Hepatocyte (in vitro differentiated cells): Measurements from ENCODE around the gene TBL2. TPM values are rescaled to one million over a fixed set of nuclear protein-coding genes. Genes with fewer than 3 reads are reported as not detected.
"Not testable (repeated sequence)": the region's sequence is repeated elsewhere in the genome, so short reads cannot be mapped to it uniquely, and the experiment has no call there.

Experiments
- DNase-seq: peaks from one replicate; pipeline ENCODE4 v3.0.0-alpha.2; 2016; ENCODE audit warnings: low spot score
- H2AFZ ChIP-seq: fragments of 200-600 bp; sonication (generic); 2 replicates; pipeline ENCODE4 v1.6.0; 2016; ENCODE audit warnings: antibody characterized with exemption, mild to moderate bottlenecking
- H3K27ac ChIP-seq: fragments of 200-600 bp; sonication (generic); 2 replicates; pipeline ENCODE4 v1.5.1; 2016; ENCODE audit warnings: mild to moderate bottlenecking
- H3K27me3 ChIP-seq: fragments of 200-600 bp; sonication (generic); 2 replicates; pipeline ENCODE4 v1.6.1; 2016
- H3K36me3 ChIP-seq: fragments of 200-600 bp; sonication (generic); replicated peaks from 2 replicates; pipeline ENCODE4 v1.5.1; 2016; ENCODE audit warnings: low read depth; ENCODE audit not compliant: insufficient read depth
- H3K4me1 ChIP-seq: fragments of 200-600 bp; sonication (generic); 2 replicates; pipeline ENCODE4 v1.5.1; 2016; ENCODE audit warnings: mild to moderate bottlenecking, moderate library complexity; ENCODE audit not compliant: insufficient read depth
- H3K4me2 ChIP-seq: fragments of 200-600 bp; sonication (generic); 2 replicates; pipeline ENCODE4 v1.6.0; 2016
- H3K4me3 ChIP-seq: fragments of 200-600 bp; sonication (generic); 2 replicates; pipeline ENCODE4 v1.5.1; 2016; ENCODE audit warnings: mild to moderate bottlenecking
- H3K79me2 ChIP-seq: fragments of 200-600 bp; sonication (generic); 2 replicates; pipeline ENCODE4 v1.6.0; 2017; ENCODE audit warnings: mild to moderate bottlenecking
- H3K9me2 ChIP-seq: fragments of 200-600 bp; sonication (generic); replicated peaks from 2 replicates; pipeline ENCODE4 v1.6.0; 2017; ENCODE audit warnings: mild to moderate bottlenecking; ENCODE audit not compliant: insufficient read depth
- H3K9me3 ChIP-seq: fragments of 200-600 bp; sonication (generic); 2 replicates; pipeline ENCODE4 v1.5.1; 2016; ENCODE audit warnings: low read depth, mild to moderate bottlenecking
- H4K20me1 ChIP-seq: fragments of 200-600 bp; sonication (generic); 2 replicates; pipeline ENCODE4 v1.6.0; 2016; ENCODE audit warnings: mild to moderate bottlenecking; ENCODE audit not compliant: insufficient read depth, poor library complexity, severe bottlenecking
- EZH2 ChIP-seq: fragments of 200-600 bp; sonication (generic); IDR thresholded peaks from 2 replicates; pipeline ENCODE4 v1.6.1; 2016; ENCODE audit warnings: antibody characterized with exemption, mild to moderate bottlenecking, borderline replicate concordance
- EZH2phosphoT487 ChIP-seq: fragments of 200-600 bp; sonication (generic); IDR thresholded peaks from one replicate; pipeline ENCODE4 v1.6.1; 2018; ENCODE audit warnings: antibody characterized with exemption, mild to moderate bottlenecking, low read depth, moderate library complexity; ENCODE audit not compliant: unreplicated experiment, severe bottlenecking
- WGBS: methylation state at CpG from one replicate; pipeline ENCODE4 v1.1.6; 2016; ENCODE audit warnings: low lambda C conversion rate; ENCODE audit errors: missing lambda C conversion rate; 5-methylcytosine and 5-hydroxymethylcytosine counted together
- polyA plus RNA-seq: library from polyadenylated mRNA; unstranded; fragments of >200 nt; fragmentation: Nextera tagmentation; extraction: Ambion mirVana; gene quantifications from 2 replicates; pipeline ENCODE4 v1.2.1, GENCODE V29; 2016
- total RNA-seq: library from RNA; depleted of rRNA; stranded (reverse); fragments of >200 nt; gene quantifications from 2 replicates; pipeline ENCODE4 v1.2.3, GENCODE V29; 2014
- TF ChIP-seq, protein P1 (sequence below): fragments of 200-600 bp; sonication (generic); IDR thresholded peaks from 2 replicates; pipeline ENCODE4 v1.5.1; 2016; ENCODE audit warnings: antibody characterized with exemption, mild to moderate bottlenecking; ENCODE audit not compliant: poor library complexity

The TBL2 gene
- total and polyA plus RNA-seq, 2 experiments from 2014 or later, result 55.5 to 73.6 TPM

DNA sequence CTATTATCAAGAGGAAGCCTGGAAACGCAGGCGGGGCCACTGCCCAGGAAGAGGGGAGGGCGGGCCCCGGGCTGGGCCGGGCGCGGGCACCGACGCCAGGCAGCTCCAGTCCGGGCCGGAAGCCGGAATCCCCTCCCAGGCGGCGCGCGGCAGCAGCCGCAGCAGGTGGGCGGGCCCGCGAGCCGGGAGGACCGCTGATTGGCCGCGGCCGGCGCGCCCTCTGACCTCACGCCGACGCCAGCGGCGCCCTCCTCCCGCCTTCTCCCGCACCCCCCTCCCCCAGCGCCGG lies 21.3 kb downstream of the TBL2 start:
- peaks cover 25% of the 10 kb centered on the region for H4K20me1 ChIP-seq
- H3K4me2 ChIP-seq, result peak overlapping the region; percentile 91
- peak overlapping the region; percentile 100 for H3K27ac ChIP-seq
- peak overlapping the region; percentile 84 for H2AFZ ChIP-seq
- H3K36me3 ChIP-seq, result no peaks in the 10 kb centered on the region
- peaks cover 47% of the 10 kb centered on the region for H3K79me2 ChIP-seq
- no CpG with 5 or more reads among the region's 36 CpGs for WGBS
- no peaks in the 10 kb centered on the region for H3K9me3 ChIP-seq
- TF ChIP-seq EZH2phosphoT487 (no peak), EZH2 (no peak)
- TF ChIP-seq, protein P1, sequence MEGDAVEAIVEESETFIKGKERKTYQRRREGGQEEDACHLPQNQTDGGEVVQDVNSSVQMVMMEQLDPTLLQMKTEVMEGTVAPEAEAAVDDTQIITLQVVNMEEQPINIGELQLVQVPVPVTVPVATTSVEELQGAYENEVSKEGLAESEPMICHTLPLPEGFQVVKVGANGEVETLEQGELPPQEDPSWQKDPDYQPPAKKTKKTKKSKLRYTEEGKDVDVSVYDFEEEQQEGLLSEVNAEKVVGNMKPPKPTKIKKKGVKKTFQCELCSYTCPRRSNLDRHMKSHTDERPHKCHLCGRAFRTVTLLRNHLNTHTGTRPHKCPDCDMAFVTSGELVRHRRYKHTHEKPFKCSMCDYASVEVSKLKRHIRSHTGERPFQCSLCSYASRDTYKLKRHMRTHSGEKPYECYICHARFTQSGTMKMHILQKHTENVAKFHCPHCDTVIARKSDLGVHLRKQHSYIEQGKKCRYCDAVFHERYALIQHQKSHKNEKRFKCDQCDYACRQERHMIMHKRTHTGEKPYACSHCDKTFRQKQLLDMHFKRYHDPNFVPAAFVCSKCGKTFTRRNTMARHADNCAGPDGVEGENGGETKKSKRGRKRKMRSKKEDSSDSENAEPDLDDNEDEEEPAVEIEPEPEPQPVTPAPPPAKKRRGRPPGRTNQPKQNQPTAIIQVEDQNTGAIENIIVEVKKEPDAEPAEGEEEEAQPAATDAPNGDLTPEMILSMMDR, result no peak
- DNase-seq, result peak; percentile 98
- H3K27me3 ChIP-seq, result no peaks in the 10 kb centered on the region
- no peaks in the 10 kb centered on the region for H3K9me2 ChIP-seq
- peaks cover 13% of the 10 kb centered on the region for H3K4me1 ChIP-seq
- peak overlapping the region; percentile 83 for H3K4me3 ChIP-seq

DNA sequence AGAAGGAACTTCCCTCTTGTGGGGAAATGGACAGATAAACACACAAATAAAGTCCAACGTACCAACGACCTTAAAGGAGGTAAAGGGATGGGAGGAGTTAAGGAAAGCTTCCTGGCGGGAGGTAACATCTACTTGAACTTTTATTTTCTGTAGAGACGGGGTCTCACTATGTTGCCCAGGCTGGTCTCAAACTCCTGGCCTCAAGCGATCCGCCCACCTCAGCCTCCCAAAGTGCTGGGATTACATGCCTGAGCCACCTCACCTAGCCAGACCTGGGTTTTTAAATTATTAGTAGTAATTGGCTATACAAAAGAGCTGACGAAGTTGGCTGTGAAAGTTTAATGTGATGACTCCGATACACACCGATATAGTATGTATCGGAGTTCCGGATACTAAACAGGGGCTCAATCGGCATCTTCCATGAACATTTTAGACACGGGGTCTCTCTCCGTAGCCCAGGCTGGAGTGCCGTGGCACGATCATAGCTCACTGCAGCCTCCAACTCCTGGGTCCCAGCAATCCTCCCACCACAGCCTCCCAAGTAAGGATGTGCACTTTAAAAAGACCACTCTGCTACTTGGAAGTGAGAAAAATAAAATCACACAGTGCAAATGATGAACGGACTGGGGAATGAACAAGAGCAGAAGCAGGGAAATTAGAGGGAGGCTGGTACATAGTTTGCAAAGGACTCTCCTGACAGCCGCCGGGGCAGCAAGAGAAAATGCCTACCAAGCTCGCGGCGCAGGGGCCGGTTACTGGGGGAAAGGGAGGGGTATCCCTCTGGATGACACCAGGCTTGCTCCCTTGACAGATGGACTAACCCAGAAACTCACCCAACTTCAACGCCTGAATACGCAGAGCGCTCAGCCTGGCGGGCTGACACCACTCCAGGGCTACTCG lies 21.9 kb downstream of the TBL2 start:
- TF ChIP-seq, protein P1, result no peak
- TF ChIP-seq EZH2phosphoT487 (no peak), EZH2 (no peak)
- peak overlapping the region; percentile 91 for H3K4me2 ChIP-seq
- peaks cover 53% of the 10 kb centered on the region for H3K79me2 ChIP-seq

DNA sequence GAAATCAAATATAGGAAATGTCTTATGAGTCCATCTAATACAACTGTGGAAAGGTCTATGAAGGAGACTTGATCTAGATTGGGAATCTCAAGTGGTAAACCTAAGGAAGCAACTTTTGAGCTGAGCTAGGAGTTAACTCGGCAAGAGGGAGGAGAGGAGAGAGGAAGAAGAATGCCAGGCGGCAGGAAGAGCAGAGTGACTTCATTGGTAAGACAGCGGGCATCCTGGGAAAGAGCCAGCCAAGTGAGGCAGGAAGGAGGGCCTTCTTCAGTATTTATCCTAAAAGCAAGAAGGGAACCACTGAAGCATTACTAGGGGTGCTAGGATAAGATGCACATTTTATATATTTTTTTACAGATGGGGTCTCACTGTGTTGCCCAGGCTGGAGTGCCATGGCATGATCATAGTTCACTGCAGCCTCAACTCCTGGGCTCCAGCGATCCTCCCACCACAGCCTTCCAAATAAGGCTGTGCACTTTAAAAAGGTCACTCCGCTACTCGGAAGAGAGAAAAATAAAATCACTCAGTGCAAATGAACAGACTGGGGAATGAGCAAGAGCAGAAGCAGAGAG lies 22.9 kb downstream of the TBL2 start:
- H3K36me3 ChIP-seq, result no peaks in the 10 kb centered on the region
- no peaks in the 10 kb centered on the region for H3K9me2 ChIP-seq
- DNase-seq, result no peak
- H4K20me1 ChIP-seq, result peaks cover 25% of the 10 kb centered on the region
- no peak overlapping the region for H3K4me3 ChIP-seq
- WGBS, result 90% methylated on average over 6 of the region's 6 CpGs
- H3K27ac ChIP-seq, result peak overlapping the region; percentile 85
- H3K4me2 ChIP-seq, result peak overlapping the region; percentile 91
- TF ChIP-seq EZH2phosphoT487 (no peak), EZH2 (no peak)
- TF ChIP-seq, protein P1, result no peak
- no peaks in the 10 kb centered on the region for H3K9me3 ChIP-seq
- H3K4me1 ChIP-seq, result peaks cover 13% of the 10 kb centered on the region
- H3K27me3 ChIP-seq, result no peaks in the 10 kb centered on the region
- H2AFZ ChIP-seq, result no peak overlapping the region
- peaks cover 60% of the 10 kb centered on the region for H3K79me2 ChIP-seq

More for the DNA sequence above, 21.9 kb downstream of the TBL2 start:
- Histone ChIP-seq H3K9me2 (no peaks in the 10 kb centered on the region), H3K9me3 (no peaks in the 10 kb centered on the region), H3K27me3 (no peaks in the 10 kb centered on the region), H3K36me3 (no peaks in the 10 kb centered on the region), H2AFZ (peak overlapping the region; percentile 23), H3K4me3 (peak overlapping the region; percentile 60), H4K20me1 (peaks cover 25% of the 10 kb centered on the region), H3K27ac (peak overlapping the region; percentile 85), H3K4me1 (peaks cover 13% of the 10 kb centered on the region)
- 39% methylated on average over 27 of the region's 28 CpGs for WGBS
- DNase-seq, result no peak

DNA sequence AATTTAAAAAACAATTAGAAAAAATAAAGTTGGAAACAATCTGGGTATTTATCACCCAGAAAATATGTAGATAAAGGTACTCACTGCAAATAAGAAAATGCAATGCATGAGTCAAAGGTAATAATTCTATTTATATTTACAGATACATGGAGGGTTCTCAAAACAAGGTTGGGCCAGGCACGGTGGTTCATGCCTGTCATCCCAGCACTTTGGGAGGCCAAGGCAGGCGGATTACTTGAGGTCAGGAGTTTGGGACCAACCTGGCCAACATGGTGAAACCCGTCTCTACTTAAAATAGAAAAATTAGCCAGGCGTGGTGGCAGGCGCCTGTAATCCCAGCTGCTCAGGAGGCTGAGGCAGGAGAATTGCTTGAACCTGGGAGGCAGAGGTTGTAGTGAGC lies 28.3 kb downstream of the TBL2 start:
- H3K27me3 ChIP-seq, H3K9me3 ChIP-seq, H3K9me2 ChIP-seq, DNase-seq, H3K36me3 ChIP-seq, H3K4me3 ChIP-seq, H2AFZ ChIP-seq, H3K4me1 ChIP-seq, H3K27ac ChIP-seq, H3K4me2 ChIP-seq: not testable (repeated sequence)
- peaks cover 27% of the 10 kb centered on the region for H4K20me1 ChIP-seq
- peaks cover 92% of the 10 kb centered on the region for H3K79me2 ChIP-seq
- WGBS, result 93% methylated on average over 5 of the region's 5 CpGs
